NCI-H82 (cell line): ENCODE results near the gene TRIM46.
A peak's percentile ranks its signal among the peaks of the same experiment; 100 is the strongest.

Experiments
- DNase-seq: peaks from one replicate; lab custom pipeline; 2025; lab: John Stamatoyannopoulos, UW

TRIM46 gene

GRCh38 chr1:155171836-155172731, 1.6 kb upstream of the TRIM46 start:
- DNase-seq, result no peak

GRCh38 chr1:155172732-155173477, 744 bp upstream of the TRIM46 start, which contains the start of gene KRTCAP2:
KRTCAP2 (minus strand) TSS chr1:155173304; CDS start chr1:155173224, 80 bp downstream.
- DNase-seq, result peak; percentile 99

- peak; percentile 82 for DNase-seq
Observed at GRCh38 chr1:155174324-155175280, 953 bp downstream of the TRIM46 start.

- DNase-seq, result peak; percentile 98
Observed at GRCh38 chr1:155175281-155175926, 1.8 kb downstream of the TRIM46 start.

GRCh38 chr1:155175927-155176371, 2.3 kb downstream of the TRIM46 start:
- DNase-seq, result peak; percentile 81

- DNase-seq, result peak; percentile 89
Observed at GRCh38 chr1:155176544-155177071, 3.0 kb downstream of the TRIM46 start.

GRCh38 chr1:155177192-155177917, 3.7 kb downstream of the TRIM46 start:
- no peak for DNase-seq

- no peak for DNase-seq
Observed at GRCh38 chr1:155177918-155178281, 4.3 kb downstream of the TRIM46 start.

GRCh38 chr1:155178441-155179111, 4.9 kb downstream of the TRIM46 start:
- no peak for DNase-seq

- DNase-seq, result no peak
Observed at GRCh38 chr1:155179112-155180031, 5.7 kb downstream of the TRIM46 start.

GRCh38 chr1:155181371-155182051, 7.9 kb downstream of the TRIM46 start:
- DNase-seq, result no peak

GRCh38 chr1:155182052-155182550, 8.5 kb downstream of the TRIM46 start:
- DNase-seq, result peak; percentile 60

GRCh38 chr1:155183775-155184221, 10.1 kb downstream of the TRIM46 start:
- no peak for DNase-seq

- DNase-seq, result no peak
Observed at GRCh38 chr1:155184351-155184811, 10.7 kb downstream of the TRIM46 start.

- DNase-seq, result no peak
Observed at GRCh38 chr1:155184835-155185782, 11.5 kb downstream of the TRIM46 start.

GRCh38 chr1:155185783-155186066, 12.1 kb downstream of the TRIM46 start:
- DNase-seq, result no peak
